Activated CD4-positive, alpha-beta T cell treated with anti-CD3 and anti-CD28 coated beads, Interleukin-2, amount 10 ng/mL, durations not matched to agents 7 days and 5 days (primary cell): Measurements from ENCODE around the gene EML4. TPM values are rescaled to one million over a fixed set of nuclear protein-coding genes. Genes with fewer than 3 reads are reported as not detected.
"Not testable (repeated sequence)": the region's sequence is repeated elsewhere in the genome, so short reads cannot be mapped to it uniquely, and the experiment has no call there.

ENCODE experiments used
- CTCF ChIA-PET: fragments of 350-600 bp; sonication (Branson Sonifier 250); formaldehyde crosslinking; loops from one replicate; lab custom pipeline; 2021; ENCODE audit warnings: antibody characterized with exemption; lab: Charles Lee
- POLR2A ChIA-PET: fragments of 350-600 bp; sonication (Branson Sonifier 250); formaldehyde crosslinking; loops from one replicate; lab custom pipeline; 2021; ENCODE audit warnings: antibody characterized with exemption; lab: Charles Lee
- DNase-seq: peaks from one replicate; pipeline ENCODE4 v3.0.0-alpha.2; 2020
- H3K27ac Mint-ChIP-seq: one replicate; pipeline ENCODE4 v1.8.0; 2021; ENCODE audit warnings: mild to moderate bottlenecking, moderate library complexity, mixed read lengths
- H3K27me3 Mint-ChIP-seq: one replicate; pipeline ENCODE4 v1.8.0; 2021; ENCODE audit warnings: mixed read lengths
- H3K36me3 Mint-ChIP-seq: one replicate; pipeline ENCODE4 v1.8.0; 2021; ENCODE audit warnings: low read depth, mixed read lengths
- H3K4me1 Mint-ChIP-seq: one replicate; pipeline ENCODE4 v1.8.0; 2021; ENCODE audit warnings: mixed read lengths
- H3K4me3 Mint-ChIP-seq: one replicate; pipeline ENCODE4 v1.8.0; 2021; ENCODE audit warnings: mild to moderate bottlenecking, moderate library complexity, mixed read lengths
- H3K9me3 Mint-ChIP-seq: one replicate; pipeline ENCODE4 v1.8.0; 2021; ENCODE audit warnings: mixed read lengths
- total RNA-seq, 2 experiments: library from RNA; stranded (reverse); gene quantifications; one replicate each; pipeline ENCODE4 v1.2.3, GENCODE V29; 2021

The EML4 gene
- total RNA-seq, 2 experiments from 2014 or later = 93.8 to 99.6 TPM

GRCh38 chr2:42256505-42256904 is 87.4 kb downstream of the EML4 start:
- CTCF ChIA-PET = no interaction called here
- H3K4me3 Mint-ChIP-seq = peak overlapping the region; percentile 4
- POLR2A ChIA-PET = no interaction called here

DNA sequence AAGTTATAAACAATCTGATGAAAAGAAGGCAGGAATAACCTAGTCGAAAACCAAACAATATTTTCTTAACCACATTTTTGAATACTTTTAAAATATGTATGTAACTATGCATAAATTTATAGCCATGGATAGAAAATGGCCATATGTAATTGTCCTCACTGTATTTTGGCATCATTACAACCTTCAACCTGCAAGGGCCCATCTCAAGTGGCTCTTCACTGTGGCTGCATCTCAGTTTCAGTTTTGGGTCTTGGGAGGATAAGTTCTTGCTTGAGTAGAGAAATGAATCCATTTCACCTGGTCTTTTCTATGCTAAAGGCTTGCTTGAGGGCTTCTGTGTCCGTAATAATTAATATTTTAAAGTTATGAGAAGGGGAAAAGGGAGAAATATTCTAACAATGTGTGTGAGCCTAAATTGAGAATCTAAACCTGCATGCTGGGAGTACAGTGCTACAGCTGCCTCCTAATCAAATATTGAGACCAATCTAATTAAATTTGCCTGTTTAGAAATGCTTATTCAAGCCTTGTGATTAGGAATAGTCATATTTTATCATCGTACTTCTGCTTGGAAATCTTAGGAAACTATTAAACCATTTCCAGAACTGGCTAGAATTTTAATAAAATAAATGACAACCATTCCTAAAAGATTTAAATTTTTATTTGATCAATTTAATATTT is 92.5 kb downstream of the EML4 start:
- H3K9me3 Mint-ChIP-seq = no peaks in the 10 kb centered on the region
- POLR2A ChIA-PET = no interaction called here
- CTCF ChIA-PET = no interaction called here
- DNase-seq = no peak
- H3K4me3 Mint-ChIP-seq = no peak overlapping the region
- no peaks in the 10 kb centered on the region for H3K27me3 Mint-ChIP-seq
- no peak overlapping the region for H3K27ac Mint-ChIP-seq
- H3K36me3 Mint-ChIP-seq = peaks cover 47% of the 10 kb centered on the region
- peaks cover 21% of the 10 kb centered on the region for H3K4me1 Mint-ChIP-seq

More at GRCh38 chr2:42256505-42256904, 87.4 kb downstream of the EML4 start:
- Mint-ChIP-seq H3K27ac (peak overlapping the region; percentile 78), H3K4me1 (peaks cover 52% of the 10 kb centered on the region), H3K36me3 (peaks cover 63% of the 10 kb centered on the region), H3K9me3 (peaks cover 3% of the 10 kb centered on the region), H3K27me3 (no peaks in the 10 kb centered on the region)
- peak; percentile 16 for DNase-seq

- Mint-ChIP-seq H3K27me3 (no peaks in the 10 kb centered on the region), H3K27ac (no peak overlapping the region), H3K36me3 (peaks cover 24% of the 10 kb centered on the region), H3K4me3 (no peak overlapping the region), H3K4me1 (peaks cover 21% of the 10 kb centered on the region), H3K9me3 (no peaks in the 10 kb centered on the region)
- no peak for DNase-seq
- ChIA-PET POLR2A (no interaction called here), CTCF (no interaction called here)
Observed at GRCh38 chr2:42266236-42266635, 97.1 kb downstream of the EML4 start.

GRCh38 chr2:42267530-42267929 is 98.4 kb downstream of the EML4 start:
- no peak for DNase-seq
- Mint-ChIP-seq H3K4me3 (no peak overlapping the region), H3K4me1 (peaks cover 21% of the 10 kb centered on the region), H3K27ac (no peak overlapping the region), H3K9me3 (no peaks in the 10 kb centered on the region), H3K36me3 (peaks cover 19% of the 10 kb centered on the region), H3K27me3 (no peaks in the 10 kb centered on the region)
- ChIA-PET CTCF (interaction anchor here (1.2 to 1.4 kb wide), 2 partner anchors 9 to 11 kb away, joined by 3 read pairs; no protein-coding TSS in a partner anchor), POLR2A (no interaction called here)

DNA sequence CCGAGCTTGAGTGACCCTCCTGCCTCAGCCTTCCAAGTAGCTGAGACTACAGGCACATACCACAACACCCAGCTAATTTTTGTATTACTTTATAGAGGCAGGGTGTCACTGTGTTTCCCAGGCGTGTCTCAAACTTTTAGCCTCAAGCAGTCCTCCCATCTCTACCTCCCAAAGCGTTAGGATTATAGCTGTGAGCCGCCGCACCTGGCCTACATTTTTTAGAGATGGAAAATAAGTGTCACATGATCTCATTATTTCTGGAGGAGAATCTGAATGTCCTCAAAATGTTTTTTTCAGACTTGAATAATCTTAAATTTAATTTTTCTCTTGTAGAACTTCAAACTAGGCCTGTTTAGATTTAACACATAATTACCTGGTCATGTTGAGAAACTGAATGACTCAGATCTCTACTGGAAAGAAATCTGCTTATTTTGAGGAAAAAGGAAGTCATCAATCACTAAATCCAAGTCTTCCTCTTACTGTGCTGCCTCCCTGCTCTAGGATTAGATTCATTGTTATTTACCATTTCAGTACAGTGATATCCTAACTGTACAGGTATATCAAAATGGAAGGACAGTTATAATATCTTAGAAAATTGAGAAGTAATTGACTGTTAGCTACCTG is 99.5 kb downstream of the EML4 start:
- no peak overlapping the region for H3K27ac Mint-ChIP-seq
- H3K27me3 Mint-ChIP-seq = no peaks in the 10 kb centered on the region
- DNase-seq = no peak
- H3K9me3 Mint-ChIP-seq = no peaks in the 10 kb centered on the region
- ChIA-PET CTCF (interaction anchor here (0.6 to 1.2 kb wide), 2 partner anchors 10 to 207 kb away, joined by 3 to 4 read pairs; no protein-coding TSS in a partner anchor), POLR2A (no interaction called here)
- H3K4me1 Mint-ChIP-seq = peaks cover 21% of the 10 kb centered on the region
- no peak overlapping the region for H3K4me3 Mint-ChIP-seq
- H3K36me3 Mint-ChIP-seq = peaks cover 14% of the 10 kb centered on the region

DNA sequence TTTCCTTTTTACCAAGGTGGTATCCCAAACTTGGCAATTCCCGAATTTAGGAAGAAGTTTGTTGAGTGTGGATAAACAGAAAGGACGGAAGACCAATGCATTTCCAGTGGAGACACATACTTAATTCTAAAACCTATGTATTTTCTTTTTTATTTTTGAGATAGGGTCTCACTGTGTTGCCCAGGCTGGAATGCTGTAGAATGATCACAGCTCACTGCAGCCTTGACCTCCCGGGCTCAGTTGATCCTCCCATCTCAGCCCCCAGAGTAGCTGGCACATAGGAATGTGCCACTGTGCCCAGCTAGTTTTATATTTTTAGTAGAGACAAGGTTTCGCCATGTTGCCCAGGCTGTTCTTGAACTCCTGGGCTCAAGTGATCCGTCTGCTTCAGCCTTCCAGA is 101.6 kb downstream of the EML4 start:
- no peak overlapping the region for H3K4me3 Mint-ChIP-seq
- no peak for DNase-seq
- POLR2A ChIA-PET = no interaction called here
- no peaks in the 10 kb centered on the region for H3K27me3 Mint-ChIP-seq
- peaks cover 19% of the 10 kb centered on the region for H3K4me1 Mint-ChIP-seq
- H3K9me3 Mint-ChIP-seq = no peaks in the 10 kb centered on the region
- CTCF ChIA-PET = no interaction called here
- H3K36me3 Mint-ChIP-seq = peaks cover 7% of the 10 kb centered on the region
- H3K27ac Mint-ChIP-seq = no peak overlapping the region

GRCh38 chr2:42271246-42271645 is 102.1 kb downstream of the EML4 start:
- H3K27me3 Mint-ChIP-seq = not testable (repeated sequence)

GRCh38 chr2:42274863-42275262 is 105.7 kb downstream of the EML4 start:
- Mint-ChIP-seq H3K27ac (no peak overlapping the region), H3K27me3 (no peaks in the 10 kb centered on the region), H3K4me1 (no peaks in the 10 kb centered on the region), H3K4me3 (no peak overlapping the region), H3K36me3 (peaks cover 24% of the 10 kb centered on the region), H3K9me3 (no peaks in the 10 kb centered on the region)
- ChIA-PET POLR2A (no interaction called here), CTCF (interaction anchor here (0.8 to 1.5 kb wide), 2 partner anchors 10 to 17 kb away, joined by 3 to 4 read pairs; no protein-coding TSS in a partner anchor)
- no peak for DNase-seq

More at GRCh38 chr2:42271246-42271645, 102.1 kb downstream of the EML4 start:
- POLR2A ChIA-PET, H3K9me3 Mint-ChIP-seq, H3K4me3 Mint-ChIP-seq, DNase-seq, H3K27ac Mint-ChIP-seq, H3K36me3 Mint-ChIP-seq, CTCF ChIA-PET: not testable (repeated sequence)
- H3K4me1 Mint-ChIP-seq = peaks cover 17% of the 10 kb centered on the region

GRCh38 chr2:42281416-42282081 is 112.4 kb downstream of the EML4 start:
- no peaks in the 10 kb centered on the region for H3K27me3 Mint-ChIP-seq
- no peak overlapping the region for H3K27ac Mint-ChIP-seq
- H3K36me3 Mint-ChIP-seq = peaks cover 44% of the 10 kb centered on the region
- CTCF ChIA-PET = interaction anchor here (0.6 kb wide), 1 partner anchor 1285 kb away, joined by 4 read pairs; no protein-coding TSS in a partner anchor
- H3K9me3 Mint-ChIP-seq = no peaks in the 10 kb centered on the region
- POLR2A ChIA-PET = interaction anchor here (0.6 kb wide), 1 partner anchor 33 kb away, joined by 3 read pairs; no protein-coding TSS in a partner anchor
- H3K4me3 Mint-ChIP-seq = no peak overlapping the region
- H3K4me1 Mint-ChIP-seq = peaks cover 7% of the 10 kb centered on the region
- DNase-seq = no peak

GRCh38 chr2:42284019-42284418 is 114.9 kb downstream of the EML4 start:
- POLR2A ChIA-PET = no interaction called here
- peaks cover 24% of the 10 kb centered on the region for H3K4me1 Mint-ChIP-seq
- H3K27ac Mint-ChIP-seq = no peak overlapping the region
- no peaks in the 10 kb centered on the region for H3K9me3 Mint-ChIP-seq
- no peaks in the 10 kb centered on the region for H3K27me3 Mint-ChIP-seq
- no peak for DNase-seq
- CTCF ChIA-PET = no interaction called here
- peaks cover 42% of the 10 kb centered on the region for H3K36me3 Mint-ChIP-seq
- no peak overlapping the region for H3K4me3 Mint-ChIP-seq

DNA sequence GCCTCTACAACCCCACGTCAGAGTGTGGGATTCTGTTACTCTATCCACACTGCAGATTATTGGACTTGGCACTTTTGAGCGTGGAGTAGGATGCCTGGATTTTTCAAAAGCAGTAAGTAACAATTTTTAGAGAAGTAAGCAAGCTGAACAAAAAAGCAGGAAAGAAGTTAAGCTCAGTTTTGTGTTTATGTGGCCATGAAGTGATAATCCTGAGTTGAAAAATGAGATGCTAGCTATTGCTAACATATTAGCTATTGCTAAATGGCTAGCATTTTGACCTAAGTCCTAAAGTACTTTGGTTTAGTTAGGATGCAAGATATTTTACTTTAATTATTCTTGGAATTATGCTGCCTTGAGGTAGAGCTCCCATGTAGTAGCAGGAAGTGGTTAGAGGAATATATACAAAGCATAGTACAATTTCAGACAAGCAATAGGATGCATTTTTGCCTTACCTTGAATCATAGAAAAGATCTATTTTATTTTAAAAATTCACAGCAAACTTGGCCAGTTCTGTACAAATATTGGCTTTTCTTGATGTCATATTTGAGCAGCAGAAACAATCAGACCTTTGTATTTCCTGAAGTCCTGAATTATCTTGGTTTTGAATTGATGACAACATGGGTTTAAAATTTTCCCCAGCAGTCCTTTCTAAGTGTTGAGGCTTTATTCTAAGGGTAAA is 117.3 kb downstream of the EML4 start:
- DNase-seq = no peak
- no peaks in the 10 kb centered on the region for H3K27me3 Mint-ChIP-seq
- ChIA-PET POLR2A (no interaction called here), CTCF (interaction anchor here (0.8 kb wide), 1 partner anchor 33 kb away, joined by 3 read pairs; no protein-coding TSS in a partner anchor)
- no peaks in the 10 kb centered on the region for H3K9me3 Mint-ChIP-seq
- H3K27ac Mint-ChIP-seq = no peak overlapping the region
- H3K36me3 Mint-ChIP-seq = peaks cover 44% of the 10 kb centered on the region
- peaks cover 29% of the 10 kb centered on the region for H3K4me1 Mint-ChIP-seq
- H3K4me3 Mint-ChIP-seq = no peak overlapping the region

DNA sequence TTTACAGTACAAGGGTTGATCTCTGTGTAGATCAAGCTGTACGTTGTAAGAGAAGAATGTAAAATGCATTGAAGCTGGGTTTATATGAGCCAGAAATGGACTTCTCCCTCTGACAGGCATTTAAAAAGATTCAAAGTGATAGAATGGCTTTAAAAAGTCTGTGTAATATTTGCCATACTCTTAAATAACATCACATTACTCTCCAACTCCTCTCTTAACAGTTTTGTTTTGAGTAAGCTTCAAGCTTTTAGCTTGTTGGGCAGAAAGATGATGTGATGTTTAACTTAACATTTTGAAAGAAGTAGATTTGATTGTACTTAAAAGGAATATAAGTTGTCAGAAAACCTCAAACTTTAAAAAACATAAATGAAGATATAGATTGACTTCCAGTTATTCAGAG is 119.7 kb downstream of the EML4 start:
- Mint-ChIP-seq H3K36me3 (peaks cover 47% of the 10 kb centered on the region), H3K9me3 (no peaks in the 10 kb centered on the region), H3K4me1 (peaks cover 31% of the 10 kb centered on the region), H3K4me3 (no peak overlapping the region), H3K27me3 (no peaks in the 10 kb centered on the region), H3K27ac (no peak overlapping the region)
- ChIA-PET POLR2A (interaction anchor here (0.8 kb wide), 1 partner anchor 52 kb away, joined by 3 read pairs; no protein-coding TSS in a partner anchor), CTCF (interaction anchor here (0.6 kb wide), 1 partner anchor 49 kb away, joined by 5 read pairs; no protein-coding TSS in a partner anchor)
- DNase-seq = no peak
